DMS114 treated with DMSO at 0.1 percent for 48 hours (cell line): ENCODE data around the gene APOBEC4.
"Not testable (repeated sequence)": the region's sequence is repeated elsewhere in the genome, so short reads cannot be mapped to it uniquely, and the experiment has no call there.

Experiments
- DNase-seq: peaks from one replicate; lab custom pipeline; 2025; ENCODE audit not compliant: unreplicated experiment; lab: John Stamatoyannopoulos, UW

The APOBEC4 gene, protein sequence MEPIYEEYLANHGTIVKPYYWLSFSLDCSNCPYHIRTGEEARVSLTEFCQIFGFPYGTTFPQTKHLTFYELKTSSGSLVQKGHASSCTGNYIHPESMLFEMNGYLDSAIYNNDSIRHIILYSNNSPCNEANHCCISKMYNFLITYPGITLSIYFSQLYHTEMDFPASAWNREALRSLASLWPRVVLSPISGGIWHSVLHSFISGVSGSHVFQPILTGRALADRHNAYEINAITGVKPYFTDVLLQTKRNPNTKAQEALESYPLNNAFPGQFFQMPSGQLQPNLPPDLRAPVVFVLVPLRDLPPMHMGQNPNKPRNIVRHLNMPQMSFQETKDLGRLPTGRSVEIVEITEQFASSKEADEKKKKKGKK

DNA sequence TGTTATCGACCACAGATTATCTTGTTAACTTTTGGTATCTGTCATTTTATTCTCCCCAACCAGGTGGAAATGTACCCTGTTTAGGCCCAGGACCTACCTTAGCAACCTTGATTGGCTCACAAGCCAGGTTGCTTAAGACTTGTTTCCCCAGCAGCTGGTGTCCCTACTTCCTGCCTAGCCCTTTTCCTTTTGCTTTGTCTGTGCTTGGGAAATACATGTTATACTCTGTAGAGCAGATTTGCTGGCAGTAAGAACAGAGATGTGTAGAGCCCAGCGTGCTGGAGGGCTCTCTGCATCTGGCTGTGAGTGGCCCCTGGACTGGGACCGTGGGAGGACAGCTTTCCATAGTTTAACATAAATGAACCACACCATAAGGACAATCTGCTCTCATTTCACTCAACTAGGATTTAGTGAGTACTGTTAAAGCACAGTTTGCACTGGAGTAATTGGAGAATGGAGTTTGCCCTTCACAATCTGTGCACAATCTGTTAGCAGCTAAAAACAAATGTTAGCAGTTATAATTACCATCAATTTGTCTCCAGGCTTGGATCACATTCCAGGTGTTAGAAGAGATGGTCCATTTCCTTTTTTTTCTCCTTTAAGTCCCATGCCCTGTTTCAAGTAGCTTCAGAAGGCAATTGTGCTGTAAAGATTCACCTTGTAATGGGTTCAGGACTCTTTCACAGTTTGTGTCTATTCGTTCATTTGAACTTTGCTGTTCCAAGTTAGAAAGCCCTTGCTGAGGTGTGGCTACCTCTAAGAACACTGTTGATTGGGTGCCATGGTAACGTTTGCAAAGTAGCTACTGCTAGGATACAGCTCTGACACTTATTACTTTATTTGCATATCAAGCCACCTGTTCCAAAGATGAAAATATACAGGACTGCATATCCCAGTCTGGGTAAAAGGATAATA is at the start of gene APOBEC4:
TSS of gene APOBEC4 (minus strand) at position 770 of the 915 bp plus-strand sequence. CDS start 4,535 bp downstream, outside the sequence.
- DNase-seq, result no peak

DNA sequence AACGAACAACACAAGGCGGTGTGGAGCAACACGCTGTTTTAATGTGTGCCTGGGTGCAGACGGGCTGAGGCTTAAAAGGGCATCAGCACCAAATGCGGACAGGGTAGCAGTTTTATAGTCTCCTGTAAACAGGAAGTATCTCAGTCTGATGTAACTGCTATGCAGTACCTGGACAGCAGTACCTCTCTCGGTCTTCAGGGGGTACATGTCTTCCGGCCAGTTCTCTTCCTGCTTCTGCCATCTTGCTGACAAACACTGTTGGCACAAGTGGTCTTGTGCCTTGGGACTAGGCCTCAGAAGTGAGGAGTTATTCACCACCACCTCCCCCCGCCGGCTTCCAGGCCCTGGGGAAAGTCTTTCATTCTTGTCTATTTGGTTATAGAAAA is 49.7 kb upstream of the APOBEC4 start:
- DNase-seq, result no peak

DNA sequence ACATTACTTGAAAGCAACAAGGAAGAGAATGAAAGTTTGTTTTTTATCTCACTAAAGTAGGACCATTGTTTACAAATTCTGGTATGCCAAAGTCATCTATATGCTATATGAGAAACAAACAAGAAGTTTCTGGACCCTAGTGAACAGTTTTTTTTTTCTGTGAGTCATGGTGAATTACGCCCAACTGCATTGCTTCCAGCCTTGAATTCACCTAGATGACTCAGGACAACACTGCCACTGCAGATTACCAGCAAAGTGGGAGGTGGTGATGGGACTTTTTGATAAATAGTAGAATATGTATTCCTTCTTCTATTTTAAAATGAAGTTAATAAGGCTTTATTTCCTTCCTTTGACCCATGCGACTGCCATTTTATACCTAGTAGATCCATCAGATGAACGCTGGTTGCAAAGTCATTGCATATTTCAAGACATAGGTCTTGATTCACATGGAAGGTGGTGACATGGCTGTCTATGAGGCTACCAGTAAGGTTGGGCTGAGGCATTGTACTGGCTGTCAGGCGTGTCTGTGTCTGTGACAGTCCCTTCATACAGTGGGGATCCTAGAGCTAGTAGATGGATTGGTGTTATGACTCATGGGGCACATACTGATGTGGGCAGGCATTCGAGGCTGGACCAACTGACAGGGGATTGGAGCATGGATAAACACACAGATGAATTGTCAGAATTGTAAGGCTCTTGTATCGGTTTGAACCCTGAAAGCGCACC is 49.1 kb upstream of the APOBEC4 start:
- no peak for DNase-seq

DNA sequence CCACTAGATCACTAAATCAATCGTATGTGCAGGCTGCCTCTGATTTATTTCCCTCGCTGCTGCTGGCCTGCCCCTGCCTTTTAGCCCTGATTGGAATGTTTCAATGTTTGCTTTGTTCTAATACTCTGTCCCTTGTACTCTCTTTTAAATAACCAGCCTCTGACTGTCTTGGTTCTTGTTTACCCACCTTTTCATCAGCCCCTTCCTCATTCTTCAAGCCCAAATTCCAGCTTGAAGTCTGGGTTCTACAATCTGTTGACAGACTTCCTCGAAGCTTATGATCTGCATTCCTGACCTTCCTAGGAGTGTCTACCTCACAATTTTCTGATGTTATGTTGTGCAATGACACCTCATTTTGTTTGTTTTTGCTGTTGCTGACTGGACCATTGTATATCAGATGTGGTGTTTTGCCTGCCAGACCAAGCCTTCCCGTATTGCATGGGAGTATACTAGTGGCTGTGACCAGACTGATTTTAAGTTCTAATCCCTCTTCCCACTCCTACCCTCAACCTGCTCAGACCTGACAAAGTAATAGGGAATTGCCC is 46.6 kb upstream of the APOBEC4 start:
- no peak for DNase-seq

DNA sequence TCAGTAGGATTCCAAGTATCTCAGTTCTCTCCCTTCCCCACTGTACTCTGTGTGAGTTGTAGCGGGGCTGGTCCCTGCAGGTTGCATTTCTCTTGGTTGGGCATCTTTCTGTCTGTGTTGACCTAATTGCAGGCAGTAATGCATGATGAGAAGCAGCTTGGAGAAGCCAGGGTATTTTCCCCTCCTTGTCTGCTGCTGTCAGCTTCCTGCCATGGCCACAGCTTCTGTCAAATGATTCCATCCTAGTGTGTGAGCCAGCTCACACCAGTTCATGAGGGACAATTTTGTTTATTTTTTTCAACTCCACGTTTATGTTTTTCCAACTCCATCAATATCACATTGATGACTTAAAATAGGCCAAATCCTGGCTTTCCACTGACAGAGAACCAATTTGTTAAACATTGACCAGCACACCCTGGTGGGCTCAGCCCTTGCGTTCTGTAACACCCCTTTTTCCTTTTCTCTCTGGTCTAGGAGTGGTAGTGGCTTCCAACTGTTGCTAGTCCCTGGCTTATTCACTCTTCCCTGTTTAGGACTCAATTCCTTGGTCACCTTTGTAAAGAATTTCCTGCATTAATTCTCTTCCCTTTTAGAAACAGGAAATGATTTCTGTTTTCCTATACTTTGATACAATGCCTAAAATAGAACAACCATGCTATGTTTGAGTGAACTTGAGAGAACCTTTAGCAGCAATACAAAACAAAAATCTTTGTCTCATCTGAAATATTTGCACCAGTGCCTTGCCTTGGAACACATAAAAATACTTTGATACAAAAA is 44.9 kb upstream of the APOBEC4 start:
- no peak for DNase-seq

DNA sequence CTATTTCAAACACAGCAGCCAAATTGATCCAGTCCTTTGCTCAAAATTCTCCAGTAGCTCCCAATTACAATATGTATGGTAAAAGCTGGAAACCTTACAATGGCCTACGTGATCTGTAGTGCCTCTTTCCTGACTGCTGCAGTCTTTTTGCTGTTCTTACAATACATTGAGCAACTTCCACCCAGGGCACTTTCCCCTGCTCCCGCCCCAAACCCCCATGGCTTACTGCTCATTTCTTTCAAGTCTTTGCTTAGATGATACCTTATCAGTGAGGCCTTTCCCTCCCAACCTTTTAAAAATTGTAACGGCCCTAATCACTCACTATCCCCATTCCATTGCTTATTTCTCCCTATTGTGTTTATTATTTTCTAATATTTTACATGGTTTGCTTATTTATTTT is 43.9 kb upstream of the APOBEC4 start:
- DNase-seq, result no peak

DNA sequence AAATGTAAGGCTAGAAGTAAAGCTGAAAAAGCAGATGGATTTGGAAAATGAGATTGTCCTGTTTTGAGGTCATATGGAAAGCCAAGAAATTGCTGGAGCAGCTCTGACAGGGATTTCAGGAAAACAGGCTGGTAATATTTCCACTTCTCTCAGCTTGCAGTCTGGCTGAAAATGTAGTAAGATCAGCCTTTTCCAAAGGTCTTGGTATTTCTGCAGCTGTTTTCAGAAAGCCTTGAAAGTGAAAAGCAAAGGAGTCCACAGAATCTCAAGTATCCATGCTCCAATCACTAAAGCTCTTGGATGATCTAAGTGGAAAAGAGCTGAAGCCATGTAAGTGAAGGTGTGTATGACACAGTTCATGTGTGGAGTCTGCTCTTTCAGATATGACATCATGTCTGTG is 41.6 kb upstream of the APOBEC4 start:
- no peak for DNase-seq

DNA sequence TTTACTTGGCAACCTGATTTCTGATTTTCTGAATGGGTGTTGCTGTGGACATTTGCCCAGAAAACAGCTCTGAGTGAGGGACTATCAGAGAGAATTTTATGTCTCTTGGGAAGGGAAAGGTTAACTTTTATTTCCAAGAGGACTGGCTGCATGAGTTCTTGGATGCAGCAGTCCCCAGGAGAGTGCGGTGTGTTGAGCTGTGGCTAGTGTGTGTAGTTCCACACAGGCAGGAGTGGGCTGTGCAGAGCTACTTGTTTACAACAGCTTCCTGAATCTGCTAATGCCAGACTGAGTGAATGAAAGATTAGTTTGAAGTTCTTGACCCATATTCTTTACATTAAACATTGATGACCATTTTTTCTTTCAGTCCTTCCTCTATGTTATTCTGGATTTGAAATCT is 41.0 kb upstream of the APOBEC4 start:
- no peak for DNase-seq

DNA sequence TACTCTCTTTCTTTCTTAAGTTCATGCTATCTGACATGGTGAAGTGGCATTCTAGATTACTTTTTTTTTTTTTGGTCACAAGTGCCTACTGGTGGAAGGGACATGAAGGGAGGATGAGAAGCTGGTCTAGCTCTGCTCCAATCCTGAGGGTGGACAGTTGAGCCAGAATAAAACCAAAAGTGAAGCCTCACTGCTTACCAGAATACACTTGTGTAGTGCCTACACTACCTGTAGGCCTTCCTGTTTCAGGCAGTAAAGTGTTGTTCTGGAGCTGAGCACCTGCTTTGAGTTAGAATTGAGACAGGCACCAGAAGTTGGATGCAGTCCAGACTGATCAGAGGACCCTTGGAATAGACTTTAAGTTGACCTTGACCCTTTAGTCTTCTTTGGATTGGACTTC is 40.4 kb upstream of the APOBEC4 start:
- DNase-seq, result no peak

DNA sequence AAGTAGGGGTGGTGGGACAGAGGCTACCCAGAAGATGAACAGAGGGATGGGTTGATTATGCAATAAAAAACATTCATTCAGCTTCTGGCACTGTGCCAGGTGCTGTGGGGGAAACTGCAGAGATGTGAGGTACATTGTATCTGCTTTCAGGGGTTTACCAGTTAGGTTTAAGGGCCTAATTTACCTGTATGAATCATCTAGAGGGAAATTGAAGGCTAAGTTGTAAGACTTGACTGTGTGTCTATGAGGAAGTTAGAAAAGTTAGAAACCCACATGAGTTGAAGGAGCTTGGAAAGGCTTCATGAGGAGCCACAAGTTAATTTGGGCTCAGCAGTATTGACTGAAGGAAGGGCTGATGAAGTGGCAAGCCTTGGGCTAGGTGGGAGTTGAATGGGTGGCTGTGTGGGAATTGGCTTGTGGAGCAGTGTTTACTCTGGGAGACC is 36.7 kb upstream of the APOBEC4 start:
- no peak for DNase-seq

DNA sequence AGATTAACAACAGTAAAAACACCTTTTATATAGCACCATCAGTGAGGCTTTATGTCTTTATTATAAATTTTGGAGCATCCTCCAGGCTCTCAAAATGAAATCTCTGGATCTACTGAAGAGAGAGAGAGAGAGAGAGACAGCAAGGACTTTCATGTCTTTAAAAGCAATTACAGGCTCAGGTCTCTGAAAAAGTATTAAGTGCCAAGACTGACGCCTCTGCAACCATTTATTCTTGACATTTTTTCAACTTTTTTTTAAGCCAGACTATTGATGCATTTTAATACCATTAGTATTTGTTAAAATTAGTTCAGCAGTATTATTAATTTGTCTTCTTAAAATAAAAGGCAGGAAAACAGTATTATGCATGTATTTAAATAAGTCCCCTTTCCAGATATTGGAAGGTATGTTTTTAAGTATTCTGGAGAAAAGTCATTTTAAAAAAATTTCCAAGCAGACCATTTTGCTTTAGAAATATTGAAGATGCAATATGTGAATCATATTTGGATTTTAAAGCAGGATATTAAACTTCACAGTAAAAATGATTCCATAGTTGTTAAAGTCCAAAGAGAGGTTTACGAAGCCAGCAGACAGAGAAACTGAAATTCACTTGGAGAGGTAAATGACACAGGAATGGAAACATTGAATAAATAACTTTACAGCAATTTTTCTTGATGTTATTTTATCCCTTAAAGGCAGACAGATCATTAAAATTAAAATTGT is 35.4 kb upstream of the APOBEC4 start:
- no peak for DNase-seq

DNA sequence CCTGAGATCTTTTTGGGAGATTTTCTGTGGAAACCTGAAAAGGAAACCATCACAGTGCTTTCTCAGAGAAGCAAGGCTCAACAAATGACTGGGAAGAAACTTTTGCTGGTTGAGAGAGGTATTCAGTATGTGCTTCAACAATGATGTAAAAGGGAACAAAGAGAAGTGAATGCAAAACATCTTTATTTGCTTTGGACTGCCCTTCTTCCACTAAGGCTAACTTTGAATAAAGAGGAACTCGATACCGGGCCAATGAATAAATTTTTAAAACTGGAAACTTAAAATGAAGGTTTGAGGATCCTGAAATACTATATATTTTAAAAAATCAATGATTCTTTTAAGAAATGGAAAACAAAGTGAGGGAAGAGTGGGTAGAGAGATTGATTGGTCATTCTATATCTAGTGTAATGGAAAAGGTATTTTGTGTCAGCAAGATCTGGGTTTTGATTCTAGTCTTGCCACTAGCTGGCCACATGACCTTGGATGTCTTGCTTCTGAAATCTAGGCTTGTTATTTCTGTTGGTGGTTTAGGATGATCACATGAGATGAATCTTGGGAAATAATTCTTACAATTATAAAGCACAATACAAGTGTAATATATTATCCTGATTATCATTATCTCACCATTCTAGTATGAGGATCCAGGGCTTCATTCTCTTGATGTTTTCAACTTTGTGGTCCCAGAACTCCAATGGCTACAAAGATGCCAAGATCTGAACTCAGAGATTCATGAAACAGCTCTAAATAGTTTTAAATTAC is 34.6 kb upstream of the APOBEC4 start:
- DNase-seq, result no peak

DNA sequence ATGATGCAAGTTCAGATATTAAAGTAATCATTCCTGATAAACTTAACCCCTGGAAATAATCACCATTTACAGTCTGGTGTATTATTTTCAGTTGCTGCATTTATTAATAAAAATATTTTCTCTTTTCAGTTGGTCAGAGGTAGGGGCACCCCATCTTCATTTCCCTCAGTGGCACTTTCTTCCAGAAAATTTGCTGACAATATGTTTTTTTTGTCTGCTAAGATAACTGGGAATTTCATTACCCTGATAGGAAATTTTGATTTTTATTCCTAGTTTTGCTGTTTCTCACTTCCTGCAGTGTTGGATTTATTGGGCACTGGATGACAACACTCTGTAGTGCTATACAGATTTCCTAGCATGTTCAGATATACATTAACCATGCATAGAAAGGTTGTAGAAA is 33.1 kb upstream of the APOBEC4 start:
- no peak for DNase-seq

DNA sequence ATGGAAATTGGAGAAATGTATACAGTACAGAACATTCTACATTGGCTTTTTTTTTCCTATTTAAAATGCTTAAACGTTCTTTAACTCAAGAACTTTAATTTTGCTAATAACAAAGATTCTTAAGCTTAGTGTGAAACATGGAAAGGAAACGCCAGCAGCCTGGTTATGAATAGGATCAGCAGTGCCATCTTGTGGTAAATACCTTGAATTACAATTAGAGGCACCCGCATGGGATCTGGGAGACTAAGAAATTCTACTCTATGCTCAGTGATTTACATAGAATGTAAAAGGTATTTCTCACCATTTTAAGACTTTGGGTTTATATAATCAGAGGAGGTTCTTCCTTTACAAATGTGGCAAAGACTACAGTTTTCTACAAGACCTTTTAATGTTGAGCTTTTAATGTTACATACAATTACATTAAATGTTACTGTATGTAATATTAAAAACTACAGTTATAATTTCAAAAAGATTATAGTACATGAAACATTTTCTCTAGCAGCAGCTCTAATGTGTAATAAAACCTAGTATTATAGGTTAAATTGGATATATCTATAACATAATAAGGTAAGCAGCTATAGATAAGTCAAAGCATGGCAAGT is 32.1 kb upstream of the APOBEC4 start:
- peak; percentile 29 for DNase-seq

DNA sequence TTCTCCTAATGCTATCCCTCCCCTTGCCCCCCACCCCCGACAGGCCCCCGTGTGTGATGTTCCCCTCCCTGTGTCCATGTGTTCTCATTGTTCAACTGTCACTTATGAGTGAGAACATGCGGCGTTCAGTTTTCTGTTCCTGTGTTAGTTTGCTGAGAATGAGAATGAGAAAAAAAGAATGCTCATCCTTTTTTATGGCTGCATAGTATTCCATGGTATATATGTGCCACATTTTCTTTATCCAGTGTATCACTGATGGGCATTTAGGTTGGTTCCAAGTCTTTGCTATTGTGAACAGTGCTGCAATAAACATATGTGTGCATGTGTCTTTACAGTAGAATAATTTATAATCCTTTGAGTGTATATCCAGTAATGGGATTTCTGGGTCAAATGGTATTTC is 26.2 kb upstream of the APOBEC4 start:
- not testable (repeated sequence) for DNase-seq

DNA sequence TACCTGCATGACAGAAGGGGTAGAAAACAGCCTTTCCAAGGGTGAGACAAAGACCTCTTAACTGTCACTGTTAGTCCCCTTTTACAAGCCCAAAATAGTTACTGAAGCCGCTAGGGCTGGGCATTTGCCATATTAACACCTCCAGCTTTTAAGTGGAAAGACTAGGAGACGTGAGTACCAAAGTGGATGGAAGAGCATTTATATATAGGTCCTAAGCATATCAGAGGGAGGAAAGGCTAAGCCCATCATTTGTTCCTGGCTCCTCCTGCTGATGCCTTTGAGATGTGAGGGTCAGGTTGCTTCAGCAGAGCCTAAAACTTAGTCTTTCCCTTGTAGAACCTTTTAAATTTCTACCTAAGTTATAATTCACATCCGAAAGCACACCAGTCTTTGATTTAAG is 25.7 kb upstream of the APOBEC4 start:
- no peak for DNase-seq

DNA sequence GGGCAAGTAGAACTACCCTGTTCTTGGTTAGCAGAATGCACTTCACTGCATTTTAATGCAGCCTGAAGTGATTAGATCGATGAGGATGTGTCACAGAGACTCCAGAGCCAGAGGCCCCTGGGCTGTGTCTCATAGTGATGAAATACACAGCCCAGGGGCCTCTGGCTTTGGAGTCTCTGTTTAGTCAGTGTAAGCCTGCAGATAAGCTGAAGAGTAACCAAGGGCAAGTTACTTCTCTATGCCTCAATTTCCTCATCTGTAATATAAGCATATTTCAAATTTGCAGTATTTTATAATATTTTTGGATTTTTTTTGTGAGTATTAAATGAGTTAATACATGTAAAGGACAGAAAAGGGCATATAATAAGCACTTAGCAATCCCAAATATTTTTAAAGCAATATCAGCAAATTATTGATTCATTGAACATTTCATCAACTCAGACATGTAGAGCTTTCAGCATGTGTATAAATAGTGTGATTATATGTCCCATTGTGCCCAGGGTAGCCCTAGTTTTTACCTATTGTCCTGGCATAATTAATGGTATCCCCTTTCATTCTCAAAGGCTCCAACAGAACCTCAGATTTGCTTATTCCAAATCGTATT is 23.6 kb upstream of the APOBEC4 start:
- no peak for DNase-seq

DNA sequence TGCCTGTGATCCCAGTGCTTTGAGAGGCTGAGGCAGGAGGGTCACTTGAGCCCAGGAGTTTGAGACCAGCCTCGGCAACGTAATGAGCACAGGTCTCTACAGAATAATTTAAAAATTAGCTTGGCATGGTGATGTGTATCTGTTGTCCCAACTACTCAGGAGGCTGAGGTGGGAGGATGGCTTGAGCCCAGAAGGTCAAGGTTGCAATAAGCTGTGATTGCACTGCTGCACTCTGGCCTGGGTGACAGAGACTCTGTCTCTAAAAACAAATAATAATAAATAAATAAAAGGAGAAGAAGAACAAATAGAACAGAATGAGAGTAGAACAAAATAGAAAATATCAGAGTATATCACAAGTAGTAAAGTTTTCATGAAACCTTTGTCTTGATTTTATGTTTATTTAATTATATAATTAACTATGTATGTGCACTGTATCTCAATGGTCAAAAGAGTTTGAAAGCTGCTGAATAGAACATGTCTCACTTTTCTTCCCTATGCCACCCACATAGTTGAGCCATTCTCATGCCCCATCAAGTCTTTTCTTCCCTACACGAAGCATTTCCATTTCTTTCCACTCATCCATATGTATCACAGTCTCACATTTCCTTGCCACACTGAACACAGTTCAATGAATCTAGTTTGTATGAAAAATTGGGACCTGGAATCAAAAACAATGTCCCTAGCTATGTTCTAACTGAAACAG is 22.9 kb upstream of the APOBEC4 start:
- no peak for DNase-seq
